GM21737 (cell line): ENCODE measurements around the gene R3HDM2.

Experiments used
- ATAC-seq: cut with Tn5 transposase; IDR thresholded peaks from one replicate; pipeline ENCODE4 v1.9.1; 2021; ENCODE audit warnings: mild to moderate bottlenecking, moderate library complexity; ENCODE audit not compliant: unreplicated experiment

The R3HDM2 gene

DNA sequence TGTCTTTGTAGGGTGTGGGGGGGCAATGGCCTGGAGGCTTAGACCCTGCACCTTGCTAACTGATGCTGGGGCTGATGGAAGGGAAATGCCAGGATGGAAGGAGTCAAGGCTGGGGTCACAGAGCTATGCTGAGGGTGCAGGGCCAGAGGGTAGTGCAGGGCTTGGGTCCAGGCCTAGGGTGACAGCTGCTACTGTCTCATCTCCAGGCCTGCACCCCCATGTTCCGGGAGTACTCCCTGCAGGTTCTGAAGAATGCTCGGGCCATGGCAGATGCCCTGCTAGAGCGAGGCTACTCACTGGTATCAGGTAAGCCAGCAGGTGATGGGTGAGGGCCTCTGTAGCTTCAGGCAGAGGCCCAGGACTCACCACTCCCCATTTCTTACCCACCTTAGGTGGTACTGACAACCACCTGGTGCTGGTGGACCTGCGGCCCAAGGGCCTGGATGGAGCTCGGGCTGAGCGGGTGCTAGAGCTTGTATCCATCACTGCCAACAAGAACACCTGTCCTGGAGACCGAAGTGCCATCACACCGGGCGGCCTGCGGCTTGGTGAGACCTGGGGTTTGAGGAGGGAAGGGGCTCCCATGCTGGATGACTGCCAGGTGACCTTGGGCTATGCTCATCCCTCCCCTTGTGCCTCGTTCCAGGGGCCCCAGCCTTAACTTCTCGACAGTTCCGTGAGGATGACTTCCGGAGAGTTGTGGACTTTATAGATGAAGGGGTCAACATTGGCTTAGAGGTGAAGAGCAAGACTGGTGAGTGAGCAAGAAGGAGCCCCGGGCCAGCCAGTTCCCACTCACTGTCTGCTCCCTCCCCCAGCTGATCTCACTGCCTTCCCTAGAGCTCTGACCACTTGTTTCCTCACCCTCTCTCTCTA, 197.2 kb downstream of the R3HDM2 start:
- no peak for ATAC-seq

DNA sequence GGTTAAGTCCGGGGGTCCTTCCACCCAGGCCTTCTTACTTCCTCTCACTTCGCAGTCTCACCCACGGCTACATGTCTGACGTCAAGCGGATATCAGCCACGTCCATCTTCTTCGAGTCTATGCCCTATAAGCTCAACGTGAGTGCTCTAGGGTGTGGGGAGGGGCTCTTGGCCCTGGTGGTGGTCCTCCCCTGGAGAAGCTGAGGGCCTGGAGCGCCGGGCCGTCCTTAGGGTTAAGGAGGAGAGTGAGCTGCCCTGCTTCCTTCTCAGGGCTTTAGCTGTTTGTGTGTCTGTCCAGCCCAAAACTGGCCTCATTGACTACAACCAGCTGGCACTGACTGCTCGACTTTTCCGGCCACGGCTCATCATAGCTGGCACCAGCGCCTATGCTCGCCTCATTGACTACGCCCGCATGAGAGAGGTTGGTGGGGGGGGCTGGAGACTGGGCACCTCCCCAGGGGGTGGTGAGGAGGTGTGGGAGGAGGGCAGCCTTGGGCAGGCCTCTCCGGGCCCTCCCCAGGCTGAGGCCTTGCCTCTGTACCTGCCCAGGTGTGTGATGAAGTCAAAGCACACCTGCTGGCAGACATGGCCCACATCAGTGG, 198.6 kb downstream of the R3HDM2 start:
- ATAC-seq: no peak

GRCh38 chr12:57231276-57232021, 199.4 kb downstream of the R3HDM2 start:
- ATAC-seq: no peak

GRCh38 chr12:57230381-57231155, 200.3 kb downstream of the R3HDM2 start:
- ATAC-seq: no peak

DNA sequence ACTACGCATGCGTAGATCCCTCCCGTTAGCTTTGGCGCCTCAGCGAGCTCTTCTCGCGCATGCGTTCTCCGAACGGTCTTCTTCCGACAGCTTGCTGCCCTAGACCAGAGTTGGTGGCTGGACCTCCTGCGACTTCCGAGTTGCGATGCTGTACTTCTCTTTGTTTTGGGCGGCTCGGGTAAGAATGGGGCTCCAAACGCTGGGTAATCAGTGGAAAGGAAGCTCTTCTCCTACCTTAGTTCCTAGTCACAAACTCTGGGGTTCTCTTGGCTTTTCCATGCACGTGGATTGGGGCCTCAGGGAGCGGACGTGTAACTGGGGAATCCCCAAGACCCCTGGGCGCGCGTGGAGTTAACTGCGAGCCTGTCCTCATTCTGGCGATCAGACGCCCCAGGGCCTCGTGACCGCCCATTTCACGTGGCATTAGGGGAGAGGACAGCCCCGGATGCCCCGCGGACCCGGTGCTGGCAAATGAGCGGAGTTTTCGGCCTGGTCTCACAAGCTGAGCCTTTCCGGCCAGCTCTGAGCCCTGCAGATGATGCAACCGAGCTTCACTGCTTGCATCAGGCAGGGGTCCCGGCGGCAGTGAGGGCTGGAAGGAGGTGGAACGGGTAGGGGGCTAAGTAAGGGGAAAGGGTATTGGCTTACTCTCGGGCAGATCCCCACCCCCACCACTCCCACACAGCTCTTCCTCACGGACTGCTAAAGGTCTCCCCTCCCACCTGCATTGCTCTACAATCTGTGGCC, 201.0 kb downstream of the R3HDM2 start, which contains the start of gene SHMT2:
SHMT2 (plus strand) TSS at position 78 of the 747 bp plus-strand sequence; CDS start at position 146, 68 bp downstream.
- ATAC-seq: peak; percentile 47

DNA sequence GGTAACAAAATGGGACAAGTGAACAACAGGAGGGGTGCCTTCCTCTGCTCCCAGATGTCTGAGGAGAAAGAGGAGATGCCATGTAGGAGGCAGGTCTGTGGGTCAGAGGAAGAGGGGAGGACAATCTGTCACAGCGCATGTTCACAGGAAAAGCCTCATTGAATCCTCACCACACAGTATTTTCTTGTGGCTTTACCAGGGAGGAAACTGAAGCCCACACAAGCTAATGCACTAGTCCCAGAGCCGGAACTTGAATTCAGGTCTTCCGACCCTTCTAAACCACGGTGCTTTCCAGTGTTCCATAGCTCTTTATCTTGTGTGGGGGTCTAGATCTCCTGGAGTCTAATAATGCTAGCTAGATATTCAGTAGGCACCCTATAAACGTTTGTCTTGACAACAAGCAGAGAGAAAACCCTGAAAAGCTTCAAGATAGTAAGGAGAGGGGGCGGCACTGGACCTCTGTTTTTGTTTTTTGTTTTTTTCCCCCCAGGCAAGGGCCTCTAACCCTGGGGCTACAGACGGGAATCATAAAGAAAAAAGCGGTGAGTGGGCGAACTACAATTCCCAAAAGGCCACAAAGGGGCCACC, 201.7 kb downstream of the R3HDM2 start:
- peak; percentile 2 for ATAC-seq

DNA sequence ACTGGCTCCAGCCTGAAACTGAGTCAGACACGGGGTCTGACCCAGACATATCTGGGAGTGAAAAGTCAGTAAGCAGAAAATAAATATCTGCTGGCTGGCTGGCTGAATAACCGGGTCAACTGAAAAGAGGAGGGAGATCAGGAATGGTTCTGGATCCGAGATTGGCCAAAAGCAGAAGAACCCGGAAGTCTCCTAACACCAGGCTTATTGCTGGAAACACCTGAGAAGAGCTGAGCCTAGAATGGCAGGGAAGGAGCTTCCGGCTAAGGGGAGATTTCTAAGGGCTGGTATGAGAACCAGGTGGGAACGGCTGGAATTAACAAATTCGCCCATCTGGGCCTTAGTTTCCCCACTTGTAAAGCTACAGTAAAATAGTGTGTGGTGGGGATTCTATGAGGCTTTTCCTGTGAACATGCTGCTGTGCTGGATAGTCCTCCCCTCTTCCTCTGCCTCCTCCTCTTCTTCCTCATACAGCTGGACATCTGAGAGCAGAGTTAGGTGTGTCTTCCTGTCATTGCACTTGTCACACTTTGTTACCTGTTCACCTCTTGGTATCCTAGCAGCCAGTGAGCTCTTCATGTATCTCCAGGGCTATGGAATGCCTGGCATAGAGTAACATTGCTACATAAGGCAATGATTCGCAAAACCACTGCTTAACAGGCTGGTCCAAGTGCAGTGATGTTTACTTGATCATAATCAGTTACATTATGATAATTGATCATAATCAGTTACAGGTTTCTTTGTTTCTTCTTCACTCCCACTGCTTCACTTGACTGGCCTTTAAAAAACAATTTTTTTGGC, 203.3 kb downstream of the R3HDM2 start:
- ATAC-seq: no peak

DNA sequence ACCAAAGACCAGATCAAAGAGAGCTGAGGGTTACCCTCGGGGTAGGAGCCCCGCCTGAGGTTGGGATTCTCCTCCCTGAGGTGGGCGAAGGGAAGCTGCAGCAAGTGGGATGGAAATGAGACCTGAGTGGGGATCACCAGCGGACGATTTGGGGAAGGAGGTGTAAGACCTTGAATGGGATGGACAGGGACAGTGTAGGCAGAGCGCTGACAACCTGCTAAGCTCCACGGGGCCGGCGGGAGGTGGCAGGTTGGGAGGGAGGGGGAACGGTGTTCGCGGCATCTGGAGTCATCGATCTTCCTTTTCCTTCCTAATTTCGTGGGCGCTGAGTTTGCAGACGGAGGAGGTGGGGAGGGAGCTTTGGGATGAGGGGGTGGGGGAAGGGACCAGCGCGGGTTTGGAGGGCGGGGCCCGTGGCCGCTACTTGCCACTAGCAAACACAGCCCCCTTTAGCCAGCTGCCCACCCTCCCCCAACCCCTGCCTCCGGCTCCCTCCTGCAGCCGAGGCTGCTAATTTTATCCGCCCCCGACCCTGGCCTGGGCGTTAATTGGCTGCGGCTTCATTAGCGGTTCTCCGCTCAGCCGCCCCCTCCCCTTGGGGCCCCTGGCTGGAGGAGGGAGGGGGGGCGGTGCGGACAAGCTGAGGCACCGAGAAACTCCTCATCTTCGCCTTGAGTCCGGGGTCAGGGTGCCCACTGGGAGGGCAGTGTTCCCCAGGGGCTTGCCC, 204.1 kb downstream of the R3HDM2 start:
- no peak for ATAC-seq

DNA sequence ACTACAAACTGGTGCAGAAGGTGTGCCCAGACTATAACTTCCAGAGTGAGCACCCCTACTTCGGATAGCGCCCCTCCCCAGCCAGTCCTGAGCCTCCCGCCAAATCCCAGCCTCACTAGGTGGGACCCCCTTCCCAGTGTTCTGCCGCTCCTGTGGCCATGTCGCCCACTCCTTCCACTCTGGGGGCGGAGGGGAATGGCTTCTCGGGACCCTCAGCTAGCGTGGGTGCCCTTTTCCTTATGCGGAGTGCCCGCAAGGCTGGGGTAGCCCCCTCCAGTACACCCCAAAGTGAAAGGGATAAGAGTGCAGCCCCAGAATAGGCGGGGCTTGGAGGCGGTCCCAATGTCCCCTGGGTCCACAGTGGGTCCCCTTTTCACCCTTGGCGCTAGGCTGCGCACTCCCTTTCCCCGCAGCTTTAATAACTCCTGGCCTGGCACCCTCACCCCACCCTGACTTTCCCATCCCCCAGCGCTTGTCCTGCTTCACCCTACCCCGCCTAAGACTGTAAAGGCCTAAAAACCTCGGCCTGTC, 205.1 kb downstream of the R3HDM2 start:
- ATAC-seq: no peak

DNA sequence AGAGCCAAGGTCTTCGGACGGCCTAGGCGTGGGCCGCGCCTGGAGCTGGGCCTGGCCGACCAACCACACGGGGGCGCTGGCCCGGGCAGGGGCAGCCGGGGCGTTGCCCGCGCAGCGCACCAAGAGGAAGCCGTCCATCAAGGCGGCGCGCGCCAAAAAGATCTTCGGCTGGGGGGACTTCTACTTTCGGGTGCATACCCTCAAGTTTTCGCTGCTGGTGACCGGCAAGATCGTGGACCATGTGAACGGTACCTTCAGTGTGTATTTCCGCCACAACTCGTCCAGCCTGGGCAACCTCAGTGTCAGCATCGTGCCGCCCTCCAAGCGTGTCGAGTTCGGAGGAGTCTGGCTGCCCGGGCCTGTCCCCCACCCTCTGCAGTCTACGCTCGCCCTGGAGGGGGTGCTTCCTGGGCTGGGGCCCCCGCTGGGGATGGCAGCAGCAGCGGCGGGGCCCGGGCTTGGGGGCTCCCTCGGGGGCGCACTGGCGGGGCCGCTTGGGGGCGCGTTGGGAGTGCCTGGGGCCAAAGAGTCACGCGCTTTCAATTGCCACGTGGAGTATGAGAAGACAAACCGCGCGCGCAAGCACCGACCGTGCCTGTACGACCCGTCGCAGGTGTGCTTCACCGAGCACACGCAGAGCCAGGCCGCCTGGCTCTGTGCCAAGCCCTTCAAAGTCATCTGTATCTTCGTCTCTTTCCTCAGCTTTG, 205.7 kb downstream of the R3HDM2 start:
- ATAC-seq: no peak

- ATAC-seq: no peak
These were observed 206.4 kb downstream of the R3HDM2 start for GRCh38 chr12:57224278-57224972.

GRCh38 chr12:57223191-57224165, 207.4 kb downstream of the R3HDM2 start:
- no peak for ATAC-seq

DNA sequence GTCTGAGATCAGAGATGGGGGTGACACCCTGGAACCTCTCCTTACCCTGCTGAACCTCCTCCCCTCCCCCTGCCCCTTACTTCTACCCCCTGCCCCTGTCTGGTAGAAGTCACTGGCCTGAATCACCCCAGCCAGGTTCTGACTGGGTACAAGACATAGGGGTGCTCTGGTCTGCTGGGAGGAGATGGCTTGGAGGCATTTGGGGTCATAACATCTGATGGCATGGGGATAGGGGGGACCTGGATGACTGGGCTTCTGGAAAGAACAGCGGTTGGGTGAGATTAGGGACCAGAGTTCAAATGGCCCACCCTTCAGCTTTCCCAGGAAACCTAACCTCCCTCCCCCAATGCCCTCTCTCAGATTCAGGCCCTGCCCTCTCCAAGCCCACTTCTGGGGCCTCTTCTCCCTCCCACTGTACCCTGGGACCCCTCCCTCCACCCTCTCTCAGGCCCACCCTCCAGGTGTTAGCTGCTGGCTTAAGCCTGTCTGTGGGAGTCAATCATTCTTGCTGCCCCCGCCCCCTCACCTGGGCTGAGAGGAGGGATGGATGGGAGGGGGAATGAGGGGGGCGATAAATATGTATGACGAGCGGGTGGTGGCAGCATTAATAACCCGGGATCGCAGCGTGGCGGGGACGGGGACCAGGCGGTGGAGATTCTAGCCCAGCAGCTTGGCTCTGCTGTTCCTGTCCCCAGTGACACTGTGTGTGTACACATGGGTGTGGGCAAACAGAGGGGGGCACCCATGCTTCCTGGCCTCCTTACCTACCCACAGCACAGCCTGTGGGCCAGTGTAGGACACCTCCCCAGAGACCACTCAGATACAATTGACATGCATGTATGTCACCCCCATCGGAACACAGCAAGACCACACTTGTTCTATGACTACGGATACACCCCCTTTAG, 208.3 kb downstream of the R3HDM2 start:
- ATAC-seq: no peak

DNA sequence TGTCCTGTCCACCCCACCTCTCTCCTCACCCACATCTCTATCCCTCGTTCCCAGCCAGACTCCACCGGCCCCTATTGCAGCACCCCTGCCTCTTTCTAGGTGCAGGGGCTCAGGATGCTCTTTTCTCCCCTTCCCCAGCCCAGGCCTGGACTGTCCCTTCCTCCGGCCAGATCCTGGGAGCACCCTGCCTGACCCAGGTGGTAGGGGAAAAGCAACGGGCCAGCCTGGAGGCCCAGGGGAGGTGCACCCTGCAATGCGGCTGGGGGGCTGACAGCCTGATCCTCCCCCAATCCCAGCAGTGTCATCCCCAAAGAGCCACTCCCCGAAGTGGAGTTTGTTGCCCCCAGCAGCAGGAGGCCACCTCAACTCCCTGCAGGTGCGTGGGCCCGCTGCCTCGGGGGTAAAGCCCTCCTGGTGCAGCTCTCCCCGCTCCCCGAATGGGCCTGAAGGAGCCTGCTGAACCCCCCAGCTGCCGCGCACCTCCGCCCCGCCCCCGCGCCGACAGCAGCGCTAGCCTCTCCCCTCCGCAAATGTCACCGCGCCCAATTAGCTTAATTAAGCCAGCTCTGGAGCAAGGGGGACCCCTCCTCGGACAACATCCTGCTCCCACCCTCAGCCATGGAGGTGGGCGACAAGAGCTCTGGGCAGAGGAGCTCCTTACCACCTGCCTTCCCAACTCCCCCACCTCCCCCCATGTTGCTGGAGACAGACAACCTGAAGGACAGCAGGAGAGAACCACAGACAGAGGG, 209.5 kb downstream of the R3HDM2 start:
- no peak for ATAC-seq
